ENCODE measurements around the gene PPFIBP2. TPM values are rescaled to one million over a fixed set of nuclear protein-coding genes. Genes with fewer than 3 reads are reported as not detected.

Gene PPFIBP2
- total and polyA plus RNA-seq, 2 of the 13 experiments (the other 11 are each of a cell fraction or from before 2014, with no cell fraction given), result 15.0 to 52.5 TPM

- TF ChIP-seq NCOA5 (CRISPR knock-in tag; IDR thresholded peaks at IDR 0.05), result no peak
- TF ChIP-seq ZSCAN12 (CRISPR knock-in tag; IDR thresholded peaks at IDR 0.05), result no peak
- TF ChIP-seq FOSL2 (CRISPR knock-in tag; IDR thresholded peaks at IDR 0.05), result no peak
- no peak for TF ChIP-seq MTA1 (CRISPR knock-in tag; IDR thresholded peaks at IDR 0.05; ENCODE audit: borderline replicate concordance)
- TF ChIP-seq ATF3 (CRISPR knock-in tag; IDR thresholded peaks at IDR 0.05), result no peak
- 0 out of 2 replicates have a peak, but pooled peaks have one; percentile 19 for TF ChIP-seq JUND (CRISPR knock-in tag; IDR thresholded peaks at IDR 0.05)
- TF ChIP-seq RCOR2 (CRISPR knock-in tag; IDR thresholded peaks at IDR 0.05), result no peak
- no peak for TF ChIP-seq MXI1 (IDR thresholded peaks at IDR 0.05; ENCODE audit: borderline replicate concordance, low read depth, low read length)
- no peak for TF ChIP-seq DNMT1 (CRISPR knock-in tag; IDR thresholded peaks at IDR 0.05)
- no peak for TF ChIP-seq RERE (CRISPR knock-in tag; IDR thresholded peaks at IDR 0.05; ENCODE audit: low read depth)
- TF ChIP-seq SMAD9 (CRISPR knock-in tag; IDR thresholded peaks at IDR 0.05), result no peak
- no peak for TF ChIP-seq AKAP8 (CRISPR knock-in tag; IDR thresholded peaks at IDR 0.05)
- TF ChIP-seq ZNF704 (CRISPR knock-in tag; IDR thresholded peaks at IDR 0.05; ENCODE audit: borderline replicate concordance), result peak; percentile 65; the same call in 1 of the 2 replicates
- TF ChIP-seq ZNF432 (CRISPR knock-in tag; IDR thresholded peaks at IDR 0.05; ENCODE audit: borderline replicate concordance), result no peak
- peak; percentile 67 for TF ChIP-seq UBTF (CRISPR knock-in tag; IDR thresholded peaks at IDR 0.05)
- no peak for TF ChIP-seq DNMT3B (CRISPR knock-in tag; conservative IDR thresholded peaks at IDR 0.05)
- TF ChIP-seq HOXA7 (CRISPR knock-in tag; IDR thresholded peaks at IDR 0.05), result no peak
These were observed 346 bp downstream of the PPFIBP2 start (continued) for GRCh38 chr11:7514099-7514591.
